NCI-H460 (cell line): Measurements from ENCODE around the gene PYCARD. TPM values are rescaled to one million over a fixed set of nuclear protein-coding genes. Genes with fewer than 3 reads are reported as not detected.
A peak's percentile ranks its signal among the peaks of the same experiment; 100 is the strongest.
"Not testable (repeated sequence)": the region's sequence is repeated elsewhere in the genome, so short reads cannot be mapped to it uniquely, and the experiment has no call there.

Experiments
- DNase-seq: peaks from one replicate; pipeline ENCODE4 v3.0.0-alpha.2; 2016; ENCODE audit warnings: low read depth; ENCODE audit errors: extremely low read depth
- total RNA-seq: library from RNA; depleted of rRNA; stranded (reverse); fragments of >200 nt; shearing (Covaris generic); gene quantifications from 2 replicates; pipeline ENCODE4 v1.2.3, GENCODE V29; 2014

PYCARD gene
- total RNA-seq, 1 experiment from 2014 or later: not detected

DNA sequence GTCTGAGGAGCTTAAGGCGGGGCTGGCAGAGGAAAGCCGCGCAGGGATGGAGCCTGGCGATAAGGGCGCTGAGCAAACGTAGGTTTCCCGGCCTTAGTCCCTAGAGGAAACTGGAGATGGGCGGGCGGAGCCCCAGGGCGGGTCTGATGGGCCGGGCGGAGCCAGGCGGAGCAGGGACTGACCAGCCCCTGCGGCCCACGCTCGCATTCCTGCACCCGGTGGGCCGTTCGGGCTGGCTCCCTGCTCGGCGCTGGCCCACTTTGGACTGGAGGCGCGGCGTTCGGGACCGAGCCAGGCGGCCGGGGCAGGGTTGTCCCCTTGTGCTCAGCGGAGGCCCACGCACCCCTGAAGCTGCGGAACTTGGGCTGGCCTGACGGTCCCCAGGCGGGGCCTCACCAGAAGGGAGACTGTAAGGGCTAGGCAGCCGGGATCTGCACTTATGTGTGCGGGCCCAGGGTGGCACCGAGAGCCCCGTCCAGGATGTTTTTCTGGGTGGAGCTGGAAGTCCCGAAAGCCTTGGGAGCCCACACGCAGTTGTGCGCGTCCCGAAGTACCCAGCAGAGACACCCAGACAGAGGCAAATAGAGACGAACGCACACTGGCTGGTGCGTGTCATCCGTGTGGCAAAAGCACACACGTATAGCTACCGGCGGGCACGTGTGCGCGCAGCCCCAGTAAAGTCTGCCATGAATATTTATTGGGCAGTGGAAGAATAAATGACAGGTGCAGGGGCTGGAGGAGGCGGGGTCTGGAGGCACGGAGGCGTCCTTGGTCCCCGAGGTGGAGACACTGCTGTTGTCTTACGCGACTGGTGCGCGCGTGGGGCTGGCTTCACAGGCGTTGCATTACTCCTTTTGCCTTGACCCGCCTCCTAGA, 13.0 kb upstream of the PYCARD start:
- DNase-seq: peak; percentile 69

- DNase-seq: no peak
These were observed 12.2 kb upstream of the PYCARD start for GRCh38 chr16:31214708-31215286.

GRCh38 chr16:31213877-31214707, 11.5 kb upstream of the PYCARD start, which contains the start of gene TRIM72:
TRIM72 (plus strand) TSS chr16:31214119; CDS start chr16:31214739, 620 bp downstream.
- no peak for DNase-seq

DNA sequence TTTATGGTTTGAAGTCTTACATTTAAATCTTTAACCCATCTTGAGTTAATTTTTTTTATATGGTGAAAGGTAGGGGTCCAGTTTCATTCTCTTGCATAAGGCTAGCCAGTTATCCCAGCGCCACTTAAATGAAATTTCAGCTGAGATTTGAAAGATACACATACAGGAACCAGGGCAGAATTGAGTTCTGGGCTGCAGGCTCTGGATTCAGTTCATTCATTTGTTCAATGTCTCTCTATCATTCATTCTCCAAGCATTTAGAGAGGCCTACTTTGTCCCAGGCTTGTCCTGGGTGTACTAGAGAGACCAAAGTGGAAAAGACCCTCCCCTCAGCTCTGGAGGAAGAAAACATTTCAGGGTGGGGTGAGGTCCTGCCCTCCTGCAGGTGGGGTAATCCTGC, 10.8 kb upstream of the PYCARD start:
- DNase-seq: no peak

DNA sequence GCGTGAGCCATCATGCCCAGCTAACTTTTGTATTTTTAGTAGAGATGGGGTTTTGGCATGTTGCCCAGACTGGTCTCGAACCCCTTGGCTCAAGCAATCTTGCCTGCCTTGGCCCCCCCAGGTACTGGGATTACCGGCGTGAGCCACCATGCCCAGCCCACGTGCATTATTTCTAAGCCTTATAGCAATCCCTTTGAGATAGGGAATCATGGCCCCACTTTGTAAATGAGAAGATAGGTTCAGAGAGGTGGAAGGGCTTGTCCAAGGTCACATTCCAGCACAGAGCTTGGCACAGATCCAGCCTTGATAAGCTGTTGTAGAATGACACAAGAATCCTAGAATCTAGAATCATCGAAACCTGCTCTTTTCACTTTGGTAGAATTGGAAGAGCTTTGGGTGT, 4.2 kb upstream of the PYCARD start:
- DNase-seq: no peak

- DNase-seq: no peak
These were observed 2.5 kb upstream of the PYCARD start for GRCh38 chr16:31204871-31205666.

DNA sequence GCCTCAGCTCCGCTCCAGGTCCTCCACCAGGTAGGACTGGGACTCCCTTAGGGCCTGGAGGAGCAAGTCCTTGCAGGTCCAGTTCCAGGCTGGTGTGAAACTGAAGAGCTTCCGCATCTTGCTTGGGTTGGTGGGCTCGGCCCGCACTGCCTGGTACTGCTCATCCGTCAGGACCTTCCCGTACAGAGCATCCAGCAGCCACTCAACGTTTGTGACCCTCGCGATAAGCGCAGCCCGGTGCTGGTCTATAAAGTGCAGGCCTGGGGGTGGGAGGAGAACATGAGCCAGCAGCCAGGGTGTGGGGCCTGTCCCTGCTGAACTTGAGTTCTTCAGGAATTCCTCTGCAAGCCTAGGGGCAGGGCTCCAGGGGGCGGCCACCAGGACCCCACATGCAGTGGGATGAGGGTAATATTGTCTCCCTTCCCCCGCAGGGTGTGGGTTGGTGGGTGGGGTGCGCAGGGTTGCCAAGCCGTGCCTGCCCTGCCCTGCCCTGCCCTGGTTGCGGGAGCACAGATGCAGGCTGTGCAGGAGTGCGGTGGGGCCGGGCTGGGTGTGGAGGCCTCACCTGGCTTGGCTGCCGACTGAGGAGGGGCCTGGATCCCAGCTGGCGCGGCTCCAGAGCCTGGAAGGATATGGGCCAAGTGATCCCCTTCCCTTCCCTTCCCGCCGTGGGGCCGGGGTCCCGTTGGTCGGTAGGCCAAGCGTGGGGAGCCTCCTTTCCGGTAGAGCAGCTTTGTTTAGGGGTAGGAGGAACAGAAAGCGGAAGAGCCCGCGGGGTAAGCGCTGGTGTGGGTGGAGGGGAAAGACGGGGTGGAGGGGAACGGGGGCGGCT, 762 bp downstream of the PYCARD start:
- no peak for DNase-seq

DNA sequence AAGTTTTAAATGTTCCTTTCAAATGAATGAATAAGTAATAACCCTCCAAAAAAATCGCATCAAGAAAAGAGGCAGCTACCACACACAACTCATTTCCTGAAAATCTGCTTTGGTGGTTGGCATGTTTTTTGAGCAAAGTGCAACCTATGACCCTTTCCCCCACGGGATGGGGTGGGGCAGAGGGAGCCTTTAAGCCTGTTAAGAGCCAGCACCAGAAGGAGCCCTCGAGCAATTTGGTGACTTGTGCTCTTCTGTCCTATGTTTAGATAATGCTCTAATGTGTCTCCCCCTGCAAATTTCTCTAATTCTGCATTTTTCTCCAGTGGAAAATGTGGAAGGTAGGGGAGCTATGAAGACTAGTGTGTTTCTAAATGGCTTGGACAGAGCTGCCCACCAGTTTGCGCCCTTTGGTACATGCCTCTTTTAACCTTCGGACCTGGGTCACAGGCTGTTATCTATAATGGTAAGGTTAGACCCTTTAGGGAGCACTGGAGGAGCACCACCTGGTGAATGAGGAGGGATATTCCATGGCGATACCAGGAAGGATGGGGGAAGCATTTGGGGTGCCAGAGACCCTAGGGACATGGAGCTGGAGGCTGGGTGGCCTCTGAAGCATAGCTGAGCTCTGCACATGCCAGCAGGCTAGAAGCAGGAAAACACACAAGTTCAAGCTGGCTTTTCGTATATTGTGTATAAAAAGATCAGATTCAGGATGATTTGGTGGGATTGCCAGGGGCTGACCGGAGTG, 1.6 kb downstream of the PYCARD start:
- DNase-seq: no peak

GRCh38 chr16:31200111-31200510, 2.4 kb downstream of the PYCARD start:
- not testable (repeated sequence) for DNase-seq

DNA sequence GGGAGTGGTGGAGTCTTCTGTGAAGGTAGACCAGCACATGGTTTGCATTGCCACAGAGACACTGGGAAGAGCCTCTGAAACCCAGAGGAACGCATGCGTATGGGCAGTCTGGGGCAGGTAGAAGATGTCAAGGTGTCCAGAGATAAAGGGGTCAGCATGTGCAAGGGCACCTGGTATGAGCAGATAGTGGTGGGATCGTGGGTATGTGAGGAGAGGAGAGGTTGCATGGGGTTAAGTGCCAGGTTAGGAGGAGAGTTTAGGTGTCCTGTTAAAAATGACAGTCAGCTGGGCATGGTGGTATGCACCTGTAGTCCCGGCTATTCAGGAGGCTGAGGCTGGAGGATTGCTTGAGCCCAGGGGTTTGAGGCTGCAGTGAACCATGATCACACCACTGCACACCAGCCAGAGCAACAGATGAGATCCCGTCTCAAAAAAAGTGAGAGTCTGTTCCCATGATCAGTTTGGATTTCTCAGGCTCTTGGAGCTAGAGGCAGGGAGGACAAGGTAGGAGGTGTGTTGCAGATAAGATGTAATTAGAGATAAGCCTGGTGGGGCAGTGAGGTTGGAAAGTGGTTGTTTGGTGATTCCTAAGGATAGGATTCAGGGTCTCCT, 3.0 kb downstream of the PYCARD start:
- DNase-seq: no peak

DNA sequence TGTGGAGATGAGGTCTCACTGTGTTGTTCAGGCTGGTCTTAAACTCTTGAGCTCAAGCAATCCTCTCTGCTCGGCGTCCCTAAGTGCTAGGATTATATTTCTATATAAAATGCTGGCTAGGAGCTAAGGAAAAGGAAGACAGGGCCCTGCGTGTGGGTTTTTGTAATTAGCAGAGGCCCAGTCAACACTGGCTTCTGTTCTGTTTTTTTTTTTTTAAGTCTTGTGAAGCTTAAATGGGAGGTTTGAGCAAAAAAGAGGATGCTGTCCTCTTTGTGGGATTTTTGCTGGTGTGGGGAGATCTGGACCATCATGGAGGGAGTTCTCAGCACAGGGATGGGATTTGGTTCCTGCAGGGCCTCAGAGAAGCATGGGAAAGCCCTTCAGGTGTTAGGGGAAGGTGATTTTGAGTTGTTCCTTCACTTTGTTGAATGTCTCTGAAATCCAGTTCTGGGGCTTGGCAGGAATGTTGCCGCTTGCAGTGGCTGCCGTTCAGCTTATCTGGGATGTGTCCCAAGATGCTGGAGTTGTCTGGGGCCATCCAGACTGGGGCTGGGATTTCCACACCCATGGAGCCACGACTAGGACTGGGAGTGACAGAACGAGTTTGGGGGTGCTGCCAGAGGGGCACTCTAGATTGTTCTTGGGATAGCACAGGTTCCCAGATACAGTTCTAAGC, 4.2 kb downstream of the PYCARD start:
- no peak for DNase-seq

GRCh38 chr16:31196324-31197088, 6.1 kb downstream of the PYCARD start:
- DNase-seq: no peak

- DNase-seq: not testable (repeated sequence)
These were observed 6.7 kb downstream of the PYCARD start for GRCh38 chr16:31195861-31196260.

- DNase-seq: no peak
These were observed 7.7 kb downstream of the PYCARD start for GRCh38 chr16:31194898-31195297.

GRCh38 chr16:31193874-31194273, 8.7 kb downstream of the PYCARD start:
- no peak for DNase-seq

GRCh38 chr16:31192856-31193642, 9.5 kb downstream of the PYCARD start:
- no peak for DNase-seq
